Type B pancreatic cell (in vitro differentiated cells): ENCODE data around the gene VSX1. TPM values are rescaled to one million over a fixed set of nuclear protein-coding genes. Genes with fewer than 3 reads are reported as not detected.

Source experiments
- DNase-seq: peaks from one replicate; pipeline ENCODE4 v3.0.0; 2021; ENCODE audit warnings: mixed read lengths; ENCODE audit not compliant: unreplicated experiment; ENCODE audit errors: extremely low spot score
- H3K27ac Mint-ChIP-seq: 2 replicates; pipeline ENCODE4 v1.8.0; 2021; ENCODE audit warnings: mild to moderate bottlenecking, mixed read lengths
- H3K27me3 Mint-ChIP-seq: 2 replicates; pipeline ENCODE4 v1.8.0; 2021; ENCODE audit warnings: mixed read lengths
- H3K36me3 Mint-ChIP-seq: 2 replicates; pipeline ENCODE4 v1.8.0; 2021; ENCODE audit warnings: mixed read lengths
- H3K4me1 Mint-ChIP-seq: one replicate; pipeline ENCODE4 v1.8.0; 2021; ENCODE audit warnings: mixed read lengths; ENCODE audit not compliant: unreplicated experiment
- H3K4me3 Mint-ChIP-seq: 2 replicates; pipeline ENCODE4 v1.8.0; 2021; ENCODE audit warnings: mild to moderate bottlenecking, mixed read lengths
- H3K9me3 Mint-ChIP-seq: 2 replicates; pipeline ENCODE4 v1.8.0; 2021; ENCODE audit warnings: mixed read lengths
- total RNA-seq: library from RNA; stranded (reverse); gene quantifications from 2 replicates; pipeline ENCODE4 v1.2.1, GENCODE V29; 2021; ENCODE audit warnings: low replicate concordance
- TF ChIP-seq, protein P1 (sequence below): fragments of 200-600 bp; sonication (generic); conservative IDR thresholded peaks from 2 replicates; pipeline ENCODE4 v1.5.0; 2021; ENCODE audit warnings: antibody characterized with exemption, mild to moderate bottlenecking

Gene VSX1
- total RNA-seq, 1 donor from 2014 or later, result not detected

DNA sequence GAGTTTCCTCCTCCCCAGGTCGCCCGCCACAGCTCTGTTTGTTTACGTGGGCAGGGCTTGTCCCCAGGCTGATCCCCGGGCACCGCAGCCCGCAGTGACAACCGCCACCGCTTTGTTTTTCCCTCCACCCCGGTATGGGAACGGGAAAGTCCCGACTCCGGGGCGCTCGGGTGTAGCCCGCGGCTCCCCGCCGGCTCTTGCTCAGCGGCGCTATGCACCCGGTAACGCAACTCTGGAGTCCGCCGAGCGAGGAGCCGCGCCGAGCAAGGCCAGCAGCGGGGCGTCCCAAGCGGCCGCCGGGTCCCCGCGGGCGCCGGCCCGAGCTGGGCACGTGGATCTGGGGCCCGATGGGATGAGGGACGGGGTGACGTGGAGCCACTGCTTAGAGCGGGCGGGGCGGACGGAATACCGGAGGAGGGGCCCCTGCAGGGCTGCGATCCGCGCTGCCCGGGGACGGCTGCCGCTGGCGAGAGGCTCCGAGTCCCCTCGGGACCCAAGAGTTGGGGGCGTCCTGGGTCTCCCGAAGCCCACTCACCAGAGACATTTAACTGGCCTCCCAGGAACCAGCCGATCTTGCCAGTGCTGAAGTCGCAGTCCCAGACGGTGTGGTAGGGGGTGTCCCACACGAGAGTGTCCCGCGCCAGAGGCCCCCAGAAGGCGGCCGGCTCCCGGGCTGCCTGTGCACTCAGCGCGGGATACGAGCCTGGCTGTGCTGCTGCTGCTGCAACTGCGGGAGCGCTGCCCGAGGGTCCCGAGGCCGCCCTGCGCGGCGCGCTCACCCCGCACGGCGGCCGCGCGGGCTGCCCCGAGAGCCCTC, 24.5 kb downstream of the VSX1 start:
- peak overlapping the region; percentile 67 for H3K27ac Mint-ChIP-seq
- no peaks in the 10 kb centered on the region for H3K36me3 Mint-ChIP-seq
- TF ChIP-seq, protein P1, sequence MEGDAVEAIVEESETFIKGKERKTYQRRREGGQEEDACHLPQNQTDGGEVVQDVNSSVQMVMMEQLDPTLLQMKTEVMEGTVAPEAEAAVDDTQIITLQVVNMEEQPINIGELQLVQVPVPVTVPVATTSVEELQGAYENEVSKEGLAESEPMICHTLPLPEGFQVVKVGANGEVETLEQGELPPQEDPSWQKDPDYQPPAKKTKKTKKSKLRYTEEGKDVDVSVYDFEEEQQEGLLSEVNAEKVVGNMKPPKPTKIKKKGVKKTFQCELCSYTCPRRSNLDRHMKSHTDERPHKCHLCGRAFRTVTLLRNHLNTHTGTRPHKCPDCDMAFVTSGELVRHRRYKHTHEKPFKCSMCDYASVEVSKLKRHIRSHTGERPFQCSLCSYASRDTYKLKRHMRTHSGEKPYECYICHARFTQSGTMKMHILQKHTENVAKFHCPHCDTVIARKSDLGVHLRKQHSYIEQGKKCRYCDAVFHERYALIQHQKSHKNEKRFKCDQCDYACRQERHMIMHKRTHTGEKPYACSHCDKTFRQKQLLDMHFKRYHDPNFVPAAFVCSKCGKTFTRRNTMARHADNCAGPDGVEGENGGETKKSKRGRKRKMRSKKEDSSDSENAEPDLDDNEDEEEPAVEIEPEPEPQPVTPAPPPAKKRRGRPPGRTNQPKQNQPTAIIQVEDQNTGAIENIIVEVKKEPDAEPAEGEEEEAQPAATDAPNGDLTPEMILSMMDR, result no peak
- H3K27me3 Mint-ChIP-seq, result peaks cover 41% of the 10 kb centered on the region
- DNase-seq, result no peak
- peak overlapping the region; percentile 86 for H3K4me3 Mint-ChIP-seq
- H3K9me3 Mint-ChIP-seq, result no peaks in the 10 kb centered on the region
- peaks cover 19% of the 10 kb centered on the region for H3K4me1 Mint-ChIP-seq

DNA sequence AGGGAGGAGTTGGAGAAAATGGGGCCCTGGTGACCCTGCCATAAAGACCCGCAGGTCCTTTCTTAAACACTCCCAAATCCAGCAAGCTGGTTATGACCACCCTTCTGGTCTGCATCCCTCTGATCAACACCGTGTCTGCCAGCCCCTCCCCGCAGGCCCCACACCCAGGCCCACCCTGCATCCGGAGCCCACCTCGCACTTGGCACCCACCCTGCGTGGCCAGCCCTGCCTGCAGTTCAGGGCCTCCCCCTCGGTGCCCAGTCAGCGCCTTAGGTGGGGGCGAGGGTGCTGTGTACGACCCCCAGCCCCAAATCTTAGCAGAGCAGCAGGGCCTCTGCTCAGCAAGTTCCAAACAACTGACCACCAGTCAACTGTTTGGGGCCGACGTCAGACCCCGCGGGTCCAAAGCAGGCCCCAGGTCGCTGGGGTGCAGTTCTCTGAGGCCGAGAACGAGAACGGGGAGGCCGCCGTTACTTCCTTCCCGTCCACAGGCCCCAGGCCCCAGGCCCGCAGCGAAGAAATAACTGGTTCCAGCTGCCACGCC, 25.2 kb downstream of the VSX1 start:
- TF ChIP-seq, protein P1, result no peak
- DNase-seq, result no peak
- H3K9me3 Mint-ChIP-seq, result no peaks in the 10 kb centered on the region
- peak overlapping the region; percentile 67 for H3K27ac Mint-ChIP-seq
- peak overlapping the region; percentile 86 for H3K4me3 Mint-ChIP-seq
- H3K4me1 Mint-ChIP-seq, result peaks cover 24% of the 10 kb centered on the region
- H3K27me3 Mint-ChIP-seq, result peaks cover 35% of the 10 kb centered on the region
- no peaks in the 10 kb centered on the region for H3K36me3 Mint-ChIP-seq

GRCh38 chr20:25055711-25056495, 26.0 kb downstream of the VSX1 start:
- Mint-ChIP-seq H3K4me1 (peaks cover 24% of the 10 kb centered on the region), H3K9me3 (no peaks in the 10 kb centered on the region), H3K36me3 (no peaks in the 10 kb centered on the region), H3K4me3 (peak overlapping the region; percentile 86), H3K27ac (peak overlapping the region; percentile 60), H3K27me3 (peaks cover 26% of the 10 kb centered on the region)
- TF ChIP-seq, protein P1, result no peak
- DNase-seq, result no peak

- no peaks in the 10 kb centered on the region for H3K36me3 Mint-ChIP-seq
- peaks cover 18% of the 10 kb centered on the region for H3K27me3 Mint-ChIP-seq
- peak overlapping the region; percentile 34 for H3K4me3 Mint-ChIP-seq
- H3K27ac Mint-ChIP-seq, result peak overlapping the region; percentile 75
- DNase-seq, result no peak
- TF ChIP-seq, protein P1, result no peak
- H3K9me3 Mint-ChIP-seq, result no peaks in the 10 kb centered on the region
- H3K4me1 Mint-ChIP-seq, result peaks cover 24% of the 10 kb centered on the region
Measured at GRCh38 chr20:25054995-25055629, 26.8 kb downstream of the VSX1 start.

DNA sequence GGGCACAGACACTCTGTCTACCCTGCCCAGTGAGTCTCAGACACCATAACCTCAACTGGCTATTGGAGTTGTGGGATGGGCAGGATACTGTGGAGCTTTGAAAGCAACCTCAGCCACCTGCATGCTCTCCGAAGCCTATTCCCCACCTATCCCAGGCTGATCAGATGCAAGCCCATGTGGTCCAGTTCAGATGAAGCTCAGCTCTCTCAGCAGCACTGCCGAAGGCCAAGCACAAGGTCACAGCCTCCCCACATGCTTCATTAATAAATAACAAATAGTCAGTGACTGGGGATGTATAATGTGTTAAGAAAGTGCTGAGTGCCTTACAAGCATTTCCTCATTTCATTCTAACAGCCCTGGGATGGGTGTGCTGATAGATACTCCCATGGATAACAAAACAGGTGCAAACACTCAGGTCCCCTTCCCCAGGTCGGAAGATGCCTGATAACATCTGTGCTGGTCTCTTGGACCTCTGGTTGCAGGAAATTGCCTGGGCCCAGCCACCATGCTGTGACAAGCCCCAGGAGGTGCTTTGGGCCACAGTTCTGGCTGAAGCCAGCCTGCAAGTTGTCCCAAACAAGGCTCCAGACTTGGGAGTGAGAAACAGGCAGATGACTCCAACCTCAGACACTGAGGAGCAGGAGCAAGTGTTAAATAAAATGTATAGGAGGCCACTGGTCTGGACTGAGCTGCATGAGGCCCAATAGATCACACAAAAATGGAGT, 27.7 kb downstream of the VSX1 start:
- H3K27me3 Mint-ChIP-seq, result peaks cover 14% of the 10 kb centered on the region
- H3K27ac Mint-ChIP-seq, result no peak overlapping the region
- peak overlapping the region; percentile 4 for H3K4me3 Mint-ChIP-seq
- H3K4me1 Mint-ChIP-seq, result peaks cover 31% of the 10 kb centered on the region
- no peak for DNase-seq
- TF ChIP-seq, protein P1, result no peak
- no peaks in the 10 kb centered on the region for H3K9me3 Mint-ChIP-seq
- H3K36me3 Mint-ChIP-seq, result no peaks in the 10 kb centered on the region
